Glomerular endothelial cell (primary cell): Measurements from ENCODE around the gene ABCC12. TPM values are rescaled to one million over a fixed set of nuclear protein-coding genes. Genes with fewer than 3 reads are reported as not detected.
"Not testable (repeated sequence)": the region's sequence is repeated elsewhere in the genome, so short reads cannot be mapped to it uniquely, and the experiment has no call there.

Experiments used
- DNase-seq: peaks from one replicate; pipeline ENCODE4 v3.0.0-alpha.2; 2011; ENCODE audit warnings: low read depth, low spot score; ENCODE audit errors: extremely low read depth
- total RNA-seq: library from RNA; depleted of rRNA; stranded (reverse); fragments of >200 nt; gene quantifications from 2 replicates; pipeline ENCODE4 v1.2.3, GENCODE V29; 2015

The ABCC12 gene
- not detected in 2 replicates for total RNA-seq

DNA sequence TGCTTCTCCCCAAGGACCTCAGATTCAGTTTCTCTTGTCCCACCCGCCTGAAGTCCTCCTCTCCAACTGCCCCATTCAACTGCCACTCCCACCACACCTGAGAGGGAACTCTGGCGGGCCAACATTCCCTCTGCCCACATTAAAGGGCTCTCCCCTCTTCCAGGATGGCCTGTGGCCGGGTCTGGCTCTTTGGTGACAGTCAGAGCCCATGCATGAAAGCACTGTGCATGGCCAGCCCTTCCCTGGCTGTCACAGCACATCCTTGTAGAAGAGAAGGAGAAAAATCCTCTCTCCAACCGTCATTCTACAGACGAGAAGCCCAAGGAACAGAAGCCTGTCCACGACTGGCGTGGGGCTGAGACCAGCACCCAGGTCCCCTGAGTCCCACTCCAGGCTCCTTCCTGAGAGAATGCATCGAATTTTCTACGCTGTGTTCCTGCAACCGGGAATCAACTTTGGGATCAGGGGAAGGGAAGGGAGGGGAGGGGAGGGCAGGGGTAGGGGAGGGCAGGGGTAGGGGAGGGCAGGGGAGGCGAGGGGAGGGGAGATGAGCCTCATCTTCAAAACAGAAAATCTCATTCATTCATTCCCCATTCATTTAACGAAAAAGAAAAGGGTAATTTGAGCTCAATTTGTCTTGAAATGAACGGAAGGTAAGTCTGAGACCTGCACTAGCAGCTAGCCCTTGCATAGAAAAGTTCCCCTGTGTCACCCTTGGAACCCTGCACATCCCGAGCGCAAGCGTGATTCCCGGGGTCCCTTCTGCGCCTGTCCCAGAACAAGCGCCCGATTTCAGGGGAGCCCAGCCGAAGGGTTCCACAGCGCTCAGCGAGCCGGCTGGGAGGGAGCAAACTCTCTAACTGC is at the start of gene ABCC12:
ABCC12 (minus strand) TSS at position 68 of the 864 bp plus-strand sequence. CDS start 9,569 bp downstream, outside the sequence.
- no peak for DNase-seq

DNA sequence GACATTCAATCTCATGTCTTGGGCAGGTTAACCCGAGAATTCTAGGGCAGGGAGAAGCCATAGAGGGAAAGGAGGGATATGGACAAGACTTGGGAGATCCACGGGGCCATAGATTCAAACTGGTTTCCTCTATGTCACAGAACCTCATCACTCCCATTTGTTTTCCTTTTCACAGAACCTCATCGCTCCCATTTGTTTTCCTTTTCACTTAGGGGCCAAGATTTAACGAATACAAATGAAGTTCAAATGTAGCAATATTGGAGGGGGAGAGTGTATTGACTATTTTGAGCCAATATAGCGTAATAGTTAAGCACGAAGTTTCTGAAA is 49.0 kb upstream of the ABCC12 start:
- DNase-seq, result no peak

DNA sequence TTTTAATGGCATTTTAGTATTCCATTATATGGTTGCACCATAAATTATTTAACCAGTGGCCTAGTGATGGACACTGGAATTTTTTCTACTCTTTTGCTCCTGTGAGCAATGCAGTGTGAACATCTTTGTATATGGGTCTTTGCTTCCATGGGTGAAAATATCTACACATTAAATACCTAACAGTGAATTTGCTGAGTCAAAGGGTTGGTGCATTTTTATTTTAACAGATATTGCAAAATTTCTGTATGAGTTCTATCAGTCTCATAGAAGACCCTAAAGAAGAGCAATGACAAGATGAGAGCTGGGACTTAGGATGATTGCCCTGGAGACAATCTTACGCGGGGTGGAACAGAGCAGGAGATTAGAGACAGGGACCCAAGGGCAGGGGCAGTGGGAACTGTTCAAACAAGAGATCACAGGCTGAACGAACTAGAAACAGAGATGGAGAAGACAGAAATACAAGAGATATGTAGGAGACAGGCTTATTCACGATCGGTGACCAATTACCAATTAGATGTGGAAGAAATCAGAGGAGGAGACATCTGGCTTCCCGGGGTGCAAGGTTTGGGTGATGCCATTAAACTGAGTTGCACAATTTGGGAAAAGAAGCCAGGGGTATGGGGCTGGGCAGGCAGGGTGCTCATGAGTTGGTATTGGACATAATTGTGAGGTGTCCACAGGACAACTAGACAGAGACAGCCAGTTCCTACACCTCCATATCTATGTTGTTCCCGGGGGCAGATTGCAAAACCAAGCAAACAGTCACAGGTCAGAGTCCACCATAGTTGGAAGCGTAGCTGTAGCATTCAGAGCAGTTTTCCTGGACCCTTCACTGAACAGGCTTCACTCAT is 48.4 kb upstream of the ABCC12 start:
- no peak for DNase-seq

DNA sequence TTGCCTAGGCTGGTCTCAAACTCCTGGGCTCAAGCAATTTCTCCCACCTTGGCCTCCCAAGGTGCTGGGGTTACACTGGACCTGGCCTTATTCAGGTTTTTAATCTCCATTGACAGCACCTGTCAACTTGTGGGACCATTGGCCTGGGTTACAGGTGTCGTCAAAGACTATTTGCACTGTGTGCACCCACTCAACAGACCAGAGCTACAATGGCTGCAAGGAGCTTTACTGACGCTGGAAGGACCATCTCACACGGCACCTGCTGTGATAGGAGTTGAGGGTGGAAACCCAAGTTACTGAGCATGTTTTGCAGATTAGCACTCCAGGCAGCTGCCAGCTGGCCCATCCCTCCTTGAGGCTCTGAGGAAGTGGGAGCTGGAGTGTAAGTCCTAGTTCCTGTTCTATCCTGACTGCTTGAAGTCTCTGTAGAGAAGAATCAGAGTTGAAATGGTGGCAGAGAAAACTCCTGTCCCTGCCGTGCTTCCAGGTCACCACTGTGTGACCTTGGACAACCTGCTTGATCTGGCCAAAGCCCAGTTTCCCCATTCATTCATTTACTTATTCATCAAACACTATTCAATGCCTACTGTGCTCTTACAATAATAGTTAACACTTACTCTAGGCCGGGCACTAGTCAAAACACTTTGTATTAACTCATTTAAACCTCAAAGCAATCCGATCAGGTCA is 45.9 kb upstream of the ABCC12 start:
- no peak for DNase-seq

DNA sequence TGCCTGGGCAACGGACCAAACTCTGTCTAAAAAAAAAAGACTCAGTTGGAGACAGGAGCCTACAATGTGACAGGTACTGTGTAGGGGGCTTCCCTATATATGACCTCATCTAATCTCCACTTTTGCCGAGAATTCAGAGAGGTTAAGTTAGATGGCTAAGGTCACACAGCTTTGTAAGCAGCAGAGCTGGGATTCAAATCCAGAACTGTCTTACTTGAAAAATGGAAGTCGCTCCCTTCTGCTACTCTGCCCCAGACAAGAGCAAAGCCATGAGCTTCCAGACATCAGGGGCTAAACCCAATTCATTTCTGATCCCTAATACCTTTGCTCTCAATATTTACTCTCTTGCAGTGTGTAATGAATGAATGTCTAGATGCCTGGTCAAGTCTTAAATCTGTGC is 41.5 kb upstream of the ABCC12 start:
- no peak for DNase-seq

DNA sequence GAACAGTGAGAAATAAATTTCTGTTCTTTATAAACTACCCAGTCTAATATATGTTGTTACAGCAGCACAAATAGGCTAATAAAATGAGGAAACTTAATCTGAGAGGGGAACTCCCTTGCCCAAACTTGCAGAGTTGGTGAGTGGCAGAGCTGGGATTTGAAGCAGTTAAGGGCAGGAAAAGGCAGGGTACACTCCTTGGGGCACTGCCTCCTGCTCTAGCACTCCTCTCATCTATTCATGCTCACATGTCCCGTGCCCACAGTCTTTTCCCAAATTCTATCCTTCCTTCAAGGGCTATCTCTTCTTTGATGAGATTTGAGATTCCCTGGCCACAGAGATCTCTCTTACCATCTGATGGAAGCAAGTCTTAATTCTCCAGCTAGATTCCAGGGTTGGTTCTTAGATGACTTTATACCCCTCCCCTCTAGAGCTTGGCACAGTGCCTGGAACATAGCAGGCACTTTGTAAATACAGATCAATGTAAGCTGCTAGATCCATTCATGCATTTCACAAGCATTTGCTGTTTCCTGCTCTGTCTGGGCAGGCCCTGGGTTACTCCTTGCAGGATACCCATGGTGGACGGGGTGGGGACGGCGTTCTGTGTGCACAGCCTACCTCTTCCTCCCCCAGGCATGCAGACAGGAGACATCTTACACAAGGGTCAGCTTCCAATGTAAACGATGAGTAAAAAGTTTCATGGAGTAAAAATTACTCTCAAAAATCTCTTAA is 39.2 kb upstream of the ABCC12 start:
- peak; percentile 7 for DNase-seq

DNA sequence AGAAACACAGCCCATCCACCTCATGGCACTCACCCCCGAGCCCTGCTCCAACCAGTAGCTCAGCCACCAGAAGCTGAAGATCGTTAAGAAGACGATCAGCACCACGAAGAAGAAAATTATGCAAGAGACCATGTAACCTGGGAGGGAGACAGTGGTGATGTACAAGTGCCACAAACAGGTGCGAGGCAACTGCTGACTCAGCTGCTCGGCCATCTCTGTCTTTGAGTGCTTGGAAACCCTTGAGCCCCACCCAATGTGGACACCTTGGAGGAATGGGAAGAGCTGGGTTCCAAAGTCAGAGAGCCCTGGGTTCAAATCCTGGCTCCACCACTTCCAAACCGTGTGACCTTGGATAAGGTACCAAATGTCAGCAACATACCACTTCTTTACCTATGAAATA is 38.1 kb upstream of the ABCC12 start:
- no peak for DNase-seq

DNA sequence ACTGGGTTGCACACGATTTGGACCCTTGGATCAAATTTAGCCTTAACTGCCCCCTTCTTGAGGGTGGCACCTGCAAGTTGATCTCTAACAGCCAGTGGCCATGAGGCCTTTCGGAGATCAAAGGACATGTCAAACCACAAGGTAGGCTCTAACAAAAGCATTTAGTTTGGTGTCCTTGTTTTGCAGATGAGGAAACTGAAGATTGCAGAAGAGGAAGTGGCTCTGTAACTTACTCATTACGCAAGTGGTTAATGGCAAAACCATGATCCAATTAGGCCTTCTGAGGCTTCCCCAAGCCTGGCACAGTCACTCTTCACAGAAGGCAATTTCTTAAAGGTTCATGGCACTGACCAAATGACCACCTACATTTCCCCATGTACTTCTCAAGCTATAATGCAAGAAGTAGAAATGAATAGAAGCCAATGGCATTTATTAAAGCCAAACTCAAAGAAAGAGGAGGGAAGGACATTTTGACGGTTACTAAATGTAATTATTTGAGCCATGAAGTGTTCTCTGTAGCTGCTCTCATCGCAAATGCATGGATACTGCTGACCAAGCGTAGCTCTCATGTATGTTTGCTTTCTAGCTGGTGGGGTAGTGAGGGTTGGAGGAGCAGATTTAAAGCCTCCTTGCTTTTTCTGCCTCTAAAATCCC is 32.8 kb upstream of the ABCC12 start:
- no peak for DNase-seq

DNA sequence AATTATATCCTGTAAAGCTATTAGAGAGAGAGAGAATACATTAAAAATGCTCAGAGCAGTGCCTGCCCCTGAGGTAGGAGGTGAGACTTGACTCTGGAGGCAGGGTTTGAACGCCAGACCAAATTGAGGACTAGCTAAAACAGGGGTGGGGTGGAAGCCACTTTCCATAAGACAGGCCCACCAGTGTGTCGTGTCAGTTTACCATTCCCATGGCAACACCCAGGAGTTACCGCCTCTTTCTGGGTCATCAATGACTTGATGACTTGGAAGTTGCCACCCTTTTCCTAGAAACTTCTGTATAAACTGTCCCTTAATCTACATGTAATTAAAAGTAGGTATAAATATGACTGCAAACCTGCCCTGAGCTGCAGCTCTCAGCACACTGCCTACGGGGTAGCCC is 32.0 kb upstream of the ABCC12 start:
- no peak for DNase-seq

DNA sequence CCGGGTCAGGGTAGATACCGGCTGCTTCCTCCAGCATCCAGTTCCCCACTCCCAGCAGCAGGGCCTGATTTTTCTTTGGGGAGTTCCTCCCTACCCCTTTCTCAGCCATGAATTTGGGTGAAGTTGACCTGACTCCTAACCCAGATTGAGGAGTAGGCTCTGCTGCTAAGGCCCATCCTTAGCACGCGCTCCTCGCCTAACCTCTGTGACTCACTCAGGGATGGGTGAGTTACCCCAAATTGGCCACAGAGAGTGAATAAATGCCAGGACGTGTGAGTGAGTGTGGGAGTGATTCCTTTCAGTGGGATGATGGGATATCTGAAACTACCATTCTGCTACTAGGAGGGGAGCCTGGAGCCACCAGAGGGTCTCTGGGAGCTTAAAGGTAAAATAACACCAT is 28.9 kb upstream of the ABCC12 start:
- DNase-seq, result no peak

DNA sequence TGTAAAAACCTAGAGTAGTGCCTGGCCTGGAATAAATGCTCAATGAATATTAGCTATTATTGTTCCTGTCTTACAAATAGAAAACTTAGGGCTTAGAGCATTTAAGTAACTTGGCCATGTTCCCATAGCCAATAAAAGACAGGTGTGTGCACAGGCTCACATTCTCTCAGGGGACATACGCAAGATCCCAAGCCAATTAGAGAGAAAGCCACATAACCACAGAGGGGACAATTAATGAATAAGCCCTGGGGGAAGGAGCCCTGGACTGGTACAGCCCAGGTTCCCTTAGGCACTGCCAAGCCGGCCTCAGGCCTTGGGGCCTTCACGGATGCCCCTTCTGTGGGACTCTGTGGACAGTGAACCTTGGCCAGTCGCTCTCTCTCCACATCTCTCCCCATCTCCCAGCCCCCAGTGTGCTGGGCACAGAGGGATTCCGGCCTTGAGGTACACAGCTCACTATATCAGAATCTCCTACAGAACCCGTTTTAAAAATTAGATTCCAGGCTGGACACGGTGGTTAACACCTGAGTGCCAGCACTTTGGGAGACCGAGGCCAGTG is 27.3 kb upstream of the ABCC12 start:
- DNase-seq, result no peak

DNA sequence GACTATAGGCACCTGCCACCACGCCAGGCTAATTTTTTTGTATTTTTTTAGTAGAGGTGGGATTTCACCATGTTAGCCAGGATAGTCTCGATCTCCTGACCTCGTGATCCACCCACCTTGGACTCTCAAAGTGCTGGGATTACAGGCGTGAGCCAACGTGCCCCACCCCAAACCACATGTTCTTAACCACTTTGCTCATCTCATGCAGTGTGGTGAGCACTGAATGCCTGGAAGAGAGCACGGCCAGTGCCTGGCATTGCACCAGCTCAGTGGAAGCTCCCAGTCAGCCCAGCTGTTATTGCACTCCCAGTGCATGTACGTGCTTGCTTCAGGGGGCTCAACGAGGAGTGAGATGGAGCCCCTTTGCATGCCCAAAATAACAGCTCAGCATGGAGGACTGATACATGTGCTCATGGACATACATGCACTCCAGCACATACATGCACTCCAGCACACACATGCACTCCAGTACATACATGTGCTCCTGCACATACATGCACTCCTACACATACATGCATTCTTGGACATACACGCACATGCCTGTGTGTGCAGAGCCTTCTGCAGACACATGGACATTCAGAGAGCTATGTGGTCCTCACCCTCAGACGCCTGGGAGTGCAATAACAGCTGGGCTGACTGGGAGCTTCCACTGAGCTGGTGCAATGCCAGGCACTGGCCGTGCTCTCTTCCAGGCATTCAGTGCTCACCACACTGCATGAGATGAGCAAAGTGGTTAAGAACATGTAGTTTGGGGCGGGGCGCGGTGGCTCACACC is 26.1 kb upstream of the ABCC12 start:
- DNase-seq, result not testable (repeated sequence)

DNA sequence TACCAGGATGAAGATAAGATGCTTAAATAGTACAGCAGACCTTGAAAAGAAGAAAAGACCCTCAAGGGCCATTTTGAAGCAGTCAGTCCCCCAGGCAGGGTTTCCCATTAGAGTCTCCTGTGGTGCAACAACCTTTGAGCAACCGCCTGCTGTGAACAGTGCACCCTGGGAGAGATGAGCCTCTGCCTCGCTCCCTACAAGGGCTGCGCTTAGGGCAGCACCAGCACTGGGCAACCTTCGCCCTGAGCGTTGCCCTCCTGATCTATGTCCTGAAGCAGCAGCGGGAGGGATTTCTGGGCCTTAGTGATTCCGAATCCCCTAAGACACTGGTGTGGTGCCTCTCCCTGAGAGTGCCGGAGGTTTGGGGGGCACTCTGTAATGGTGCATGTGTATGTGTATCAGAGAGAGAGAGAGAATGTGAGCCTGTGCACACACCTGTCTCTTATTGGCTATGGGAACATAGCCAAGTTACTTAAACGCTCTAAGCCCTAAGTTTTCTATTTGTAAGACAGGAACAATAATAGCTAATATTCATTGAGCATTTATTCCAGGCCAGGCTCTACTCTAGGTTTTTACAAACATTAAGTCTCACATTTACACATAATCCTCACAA is 25.2 kb upstream of the ABCC12 start:
- no peak for DNase-seq

DNA sequence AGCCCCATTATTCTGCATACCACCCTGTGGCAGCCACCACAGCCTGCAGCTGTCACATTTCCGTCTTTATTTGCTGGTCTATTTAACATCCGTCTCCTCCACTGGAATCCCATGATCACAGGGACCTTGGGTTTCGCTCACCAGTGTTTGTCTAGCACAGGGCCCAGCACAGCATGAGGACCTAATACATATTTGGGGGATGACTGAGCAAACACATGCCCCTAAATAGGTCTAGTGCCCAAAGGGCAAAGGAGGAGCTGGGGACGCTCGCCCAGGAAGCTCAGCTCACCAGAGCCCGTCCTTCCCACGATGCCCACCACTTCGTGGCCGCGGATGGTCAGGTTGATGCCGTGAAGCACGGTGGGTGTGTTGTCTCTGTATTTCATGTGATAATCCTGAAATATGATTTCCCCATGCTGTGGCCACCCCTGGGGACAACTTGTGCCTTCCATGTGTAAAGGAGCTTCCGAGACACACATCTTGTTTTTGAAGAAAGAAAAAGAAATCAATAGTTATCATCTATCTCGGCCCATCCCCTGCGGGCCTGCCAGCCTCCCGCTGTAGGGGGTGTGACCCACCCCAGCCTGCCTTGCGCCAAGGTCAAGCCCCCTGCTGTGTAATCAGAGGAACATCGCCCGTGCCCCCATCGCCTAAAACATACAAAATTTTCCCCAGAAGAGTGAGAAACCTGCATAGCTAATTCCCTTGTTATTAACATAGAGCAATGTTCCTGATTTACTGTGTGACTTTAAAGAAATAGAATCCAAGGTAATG is 21.0 kb upstream of the ABCC12 start:
- DNase-seq, result no peak

DNA sequence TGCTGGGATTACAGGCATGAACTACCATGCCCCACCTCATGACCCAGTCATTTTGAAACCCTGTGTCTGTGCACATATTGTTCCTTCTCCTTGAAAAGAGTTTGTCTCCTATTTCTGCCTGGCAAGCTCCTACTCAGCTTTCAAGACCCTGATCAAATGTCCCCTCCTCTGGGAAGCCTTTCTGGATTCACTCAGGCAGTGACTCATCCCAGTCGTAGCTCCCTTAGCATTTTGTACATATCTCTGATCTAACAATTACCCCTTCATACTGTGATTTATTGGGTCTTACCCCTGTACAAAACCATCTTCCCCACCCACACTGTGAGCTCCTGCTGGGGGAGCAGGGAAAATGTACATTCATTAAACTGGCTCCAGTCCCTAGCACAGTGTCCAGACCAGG is 18.1 kb upstream of the ABCC12 start:
- no peak for DNase-seq

DNA sequence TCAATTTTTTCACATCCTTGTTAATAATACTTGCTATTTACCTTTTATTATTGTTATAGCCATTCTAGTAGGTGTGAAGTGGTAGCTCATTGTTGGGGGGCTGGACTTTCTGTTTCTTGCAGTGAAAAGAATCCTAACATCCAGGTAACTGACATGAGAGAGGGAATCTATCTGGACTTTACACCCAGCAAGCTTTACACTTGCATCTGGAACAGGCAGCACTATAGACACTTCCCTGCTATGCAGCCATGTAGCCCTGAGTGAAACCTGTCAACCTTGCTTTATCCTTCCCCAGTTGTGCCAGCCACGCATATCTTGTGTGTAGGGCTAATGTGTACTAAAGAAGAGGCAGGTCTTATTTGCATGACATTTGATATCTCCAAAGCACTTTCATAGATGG is 16.9 kb upstream of the ABCC12 start:
- no peak for DNase-seq

DNA sequence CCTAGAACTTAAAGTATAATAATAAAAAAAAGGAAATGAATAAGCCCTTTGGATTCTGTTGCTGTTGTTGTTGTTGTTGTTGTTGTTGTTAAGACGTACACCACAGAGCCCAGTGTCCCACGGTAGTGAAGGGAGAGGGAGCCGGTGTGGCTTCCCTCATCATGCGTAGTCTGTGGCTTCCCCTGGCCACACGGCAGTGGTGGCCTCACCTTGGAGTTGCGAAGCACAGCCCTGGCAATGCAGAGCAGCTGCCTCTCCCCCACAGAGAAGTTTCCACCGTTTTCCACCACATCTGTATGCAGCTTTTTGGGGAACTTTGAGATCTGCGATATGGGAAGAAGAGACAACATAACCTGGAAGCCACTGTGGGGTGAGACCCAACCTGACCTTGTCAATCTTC is 14.1 kb upstream of the ABCC12 start:
- DNase-seq, result no peak

DNA sequence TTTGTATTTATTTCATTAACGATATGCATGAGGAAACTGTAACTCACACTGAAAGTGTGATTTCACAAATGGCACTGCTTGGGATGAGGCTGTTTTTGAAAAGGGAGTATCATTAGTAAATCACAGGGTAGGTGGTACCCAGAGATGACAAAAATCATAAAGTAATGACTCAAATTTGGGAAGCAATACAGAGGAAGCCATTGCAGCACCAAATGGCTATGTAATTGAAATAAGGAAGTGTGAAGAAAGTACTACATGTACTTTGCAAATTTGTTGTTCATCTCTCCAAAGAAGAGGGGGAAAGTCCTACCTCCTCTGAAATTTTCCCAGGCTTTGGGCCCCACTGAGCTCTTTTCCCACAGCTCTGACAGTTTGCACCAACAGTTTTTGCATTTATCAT is 12.3 kb upstream of the ABCC12 start:
- no peak for DNase-seq
